HG03045 (cell line): ENCODE results near the gene DNAJA1.

Source experiments
- ATAC-seq: cut with Tn5 transposase; IDR thresholded peaks from one replicate; pipeline ENCODE4 v1.9.1; 2021; ENCODE audit warnings: mild to moderate bottlenecking, moderate library complexity; ENCODE audit not compliant: unreplicated experiment

Gene DNAJA1

DNA sequence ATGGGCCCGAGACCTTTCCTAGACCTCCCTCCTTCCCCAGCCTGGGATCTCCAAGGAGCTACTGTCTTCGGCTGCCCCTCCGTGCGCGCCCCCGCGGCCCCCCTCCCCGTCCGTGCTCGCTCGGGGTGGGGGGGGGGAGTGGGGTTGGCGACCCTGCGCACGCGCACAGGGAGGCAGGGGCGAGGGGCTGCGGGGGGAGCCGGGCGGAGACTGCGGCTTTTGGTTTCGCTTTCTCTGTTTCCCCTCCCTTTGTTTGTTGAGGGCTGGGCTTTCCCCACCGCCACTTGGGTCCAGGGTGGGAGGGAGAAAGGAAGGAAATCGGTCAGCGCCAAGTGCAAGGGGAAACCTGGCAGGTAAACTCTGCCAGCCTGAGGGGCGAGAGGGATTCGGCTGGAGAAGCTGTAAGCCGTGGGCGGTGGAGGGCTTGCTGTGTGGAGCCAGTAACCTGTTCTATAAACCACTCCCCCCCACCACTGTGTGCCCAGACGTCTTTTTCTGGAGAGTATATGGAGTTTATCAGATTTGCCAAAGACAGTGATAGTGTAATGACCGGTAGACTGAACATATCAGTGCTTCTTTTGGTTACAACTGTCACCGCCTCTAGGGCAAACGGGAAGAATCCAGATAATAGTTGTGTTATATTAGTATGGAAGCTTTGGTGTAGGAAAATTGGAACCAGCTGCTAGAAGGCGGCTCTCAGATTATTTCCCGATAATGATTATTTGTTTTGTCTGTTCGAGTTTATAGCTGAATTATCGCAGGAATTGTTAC, 684 bp downstream of the DNAJA1 start:
- ATAC-seq: peak; percentile 51

DNA sequence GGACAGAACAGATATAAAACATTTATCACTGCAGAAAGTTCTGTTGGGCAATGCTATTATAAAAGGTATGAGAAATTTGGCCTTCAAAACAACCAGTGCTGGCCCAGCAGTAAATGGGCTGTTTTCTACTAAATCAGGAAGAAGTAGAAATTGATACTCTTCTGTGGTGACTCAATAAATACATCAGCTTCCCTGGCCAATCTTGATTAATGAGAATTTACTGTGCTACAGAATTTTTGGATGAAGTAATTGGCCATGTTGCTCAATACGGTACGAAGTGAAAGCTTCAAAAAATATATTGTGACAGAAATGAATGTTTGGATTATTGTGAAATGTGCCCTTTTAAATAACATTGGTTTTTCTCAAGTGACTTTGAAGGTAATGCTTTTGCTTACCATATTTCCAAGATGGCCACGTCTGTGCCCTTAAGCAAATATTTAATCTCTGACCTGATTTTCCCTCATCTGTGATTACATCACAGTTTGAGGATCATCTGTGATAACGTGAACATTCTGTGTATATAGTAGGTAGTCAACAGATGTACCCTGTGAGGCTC, 4.2 kb downstream of the DNAJA1 start:
- ATAC-seq: no peak

DNA sequence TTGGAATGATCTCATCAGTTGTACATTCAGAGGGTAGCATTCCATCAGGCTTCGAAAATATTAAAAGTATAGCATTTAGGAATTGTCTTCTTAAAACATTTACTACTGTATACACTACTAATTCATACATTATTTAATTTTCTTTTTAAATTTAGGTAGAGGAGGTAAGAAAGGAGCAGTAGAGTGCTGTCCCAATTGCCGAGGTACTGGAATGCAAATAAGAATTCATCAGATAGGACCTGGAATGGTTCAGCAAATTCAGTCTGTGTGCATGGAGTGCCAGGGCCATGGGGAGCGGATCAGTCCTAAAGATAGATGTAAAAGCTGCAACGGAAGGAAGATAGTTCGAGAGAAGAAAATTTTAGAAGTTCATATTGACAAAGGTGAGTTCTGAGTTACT, 5.2 kb downstream of the DNAJA1 start:
- no peak for ATAC-seq

DNA sequence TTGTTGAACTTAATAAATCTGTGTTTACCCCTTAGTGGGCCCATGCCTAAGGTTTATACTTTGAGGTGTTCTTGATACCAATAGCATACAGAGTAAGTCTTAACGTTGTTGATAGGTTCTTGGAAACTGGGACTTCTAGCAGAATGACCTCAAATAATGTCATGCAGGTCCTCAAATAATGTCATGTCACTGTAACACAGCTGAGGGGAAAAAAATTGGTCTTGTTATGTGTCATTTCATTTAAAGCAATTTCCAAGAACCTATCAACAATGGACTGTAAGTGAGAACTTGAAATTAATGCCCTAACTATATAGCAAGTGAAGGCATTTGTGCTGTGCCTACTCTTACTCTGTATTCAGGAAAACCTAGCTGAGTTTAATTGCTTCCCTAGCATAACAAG, 7.2 kb downstream of the DNAJA1 start:
- ATAC-seq: no peak

DNA sequence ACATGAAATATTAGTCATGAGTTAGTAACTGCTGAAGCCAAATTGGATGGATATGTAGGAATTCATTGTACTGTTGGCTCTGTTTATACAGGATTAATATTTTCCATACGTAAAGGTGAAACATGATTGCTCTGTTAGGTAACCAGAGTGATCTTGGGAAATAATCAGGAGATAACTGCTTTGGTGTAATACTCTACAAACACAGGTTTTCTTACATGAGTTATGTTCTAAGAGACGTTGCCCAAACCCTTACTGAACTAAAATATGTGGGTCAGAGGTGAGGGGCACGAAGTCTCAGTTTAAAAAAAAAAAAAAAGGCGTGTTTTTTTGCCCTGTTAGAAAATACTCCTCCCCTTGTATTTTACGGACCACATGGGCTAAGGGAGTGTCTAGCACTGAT, 7.8 kb downstream of the DNAJA1 start:
- ATAC-seq: no peak

DNA sequence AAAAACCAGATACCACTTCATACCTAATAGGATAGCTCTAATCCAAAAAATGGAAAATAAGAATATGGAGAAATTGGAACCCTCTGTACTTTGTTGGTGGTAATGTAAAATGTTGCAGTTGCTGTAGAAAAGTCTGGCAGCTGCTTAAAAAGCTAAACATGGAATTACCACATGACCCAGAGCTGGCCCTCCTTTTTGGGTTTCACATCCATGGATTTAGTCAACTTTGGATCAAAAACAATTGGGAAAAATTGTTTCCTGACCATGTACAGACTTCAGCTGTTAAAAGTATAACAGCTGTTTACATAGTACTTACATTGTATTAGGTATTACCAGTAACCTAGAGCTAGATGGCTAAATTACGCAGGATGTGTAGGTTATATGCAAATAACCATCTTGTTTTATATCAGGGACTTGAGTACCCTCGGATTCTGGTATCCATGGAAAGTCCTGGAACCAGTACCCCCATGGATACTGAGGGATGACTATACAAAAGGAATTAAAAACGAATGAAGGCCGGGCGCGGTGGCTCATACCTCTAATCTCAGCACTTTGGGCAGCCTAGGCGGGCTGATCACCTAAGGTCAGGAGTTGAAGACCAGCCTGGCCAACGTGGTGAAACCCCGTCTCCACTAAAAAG, 15.8 kb downstream of the DNAJA1 start:
- no peak for ATAC-seq

DNA sequence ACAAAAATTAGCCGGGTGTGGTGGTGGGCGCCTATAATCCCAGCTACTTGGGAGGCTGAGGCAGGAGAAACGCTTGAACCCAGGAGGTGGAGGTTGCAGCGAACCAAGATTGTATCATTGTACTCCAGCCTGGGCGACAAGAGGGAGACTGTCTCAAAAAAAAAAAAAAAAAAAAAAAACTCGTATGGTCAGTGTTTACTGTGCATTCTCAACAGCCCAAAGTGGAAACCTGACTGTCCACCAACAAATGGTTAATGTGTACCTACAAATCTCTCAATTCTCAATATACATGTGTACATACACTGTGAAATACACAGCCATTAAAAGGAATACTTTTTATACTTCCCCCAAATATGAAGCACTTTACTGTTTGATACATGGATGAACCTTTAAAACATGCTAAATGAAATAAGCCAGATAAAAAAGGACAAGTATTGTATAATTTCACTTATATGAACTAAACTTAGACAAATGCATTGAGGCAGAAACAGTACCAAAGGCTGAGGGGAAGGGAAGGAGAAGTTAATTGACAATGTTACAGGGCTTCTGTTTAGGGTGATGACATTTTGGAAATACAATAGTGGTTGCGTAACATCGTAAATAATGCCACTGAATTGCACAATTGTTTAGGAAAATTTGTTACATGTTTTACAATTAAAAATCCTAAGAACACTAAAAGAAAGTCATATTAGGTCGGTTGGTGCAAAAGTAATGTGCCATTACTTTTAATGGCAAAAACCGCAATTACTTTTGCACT, 16.5 kb downstream of the DNAJA1 start:
- ATAC-seq: no peak

DNA sequence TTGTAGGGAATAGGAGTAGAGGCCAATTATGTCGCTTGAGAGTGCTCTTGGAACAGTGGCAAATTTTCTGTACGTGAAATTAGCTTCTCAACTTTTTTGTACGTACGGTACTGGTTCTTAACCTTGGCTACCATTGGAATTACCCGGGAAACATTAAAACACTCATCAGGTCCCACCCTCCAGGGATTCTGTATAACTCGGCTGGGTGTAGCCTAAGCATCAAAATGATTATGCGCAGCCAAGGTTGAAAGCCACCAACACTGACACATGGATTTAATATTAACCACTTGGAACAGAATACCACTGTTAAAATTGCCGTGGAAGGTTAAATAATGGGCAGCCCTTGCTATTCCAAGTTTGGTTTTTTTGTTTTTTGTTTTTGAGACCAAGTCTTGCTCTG, 17.4 kb downstream of the DNAJA1 start:
- ATAC-seq: no peak

DNA sequence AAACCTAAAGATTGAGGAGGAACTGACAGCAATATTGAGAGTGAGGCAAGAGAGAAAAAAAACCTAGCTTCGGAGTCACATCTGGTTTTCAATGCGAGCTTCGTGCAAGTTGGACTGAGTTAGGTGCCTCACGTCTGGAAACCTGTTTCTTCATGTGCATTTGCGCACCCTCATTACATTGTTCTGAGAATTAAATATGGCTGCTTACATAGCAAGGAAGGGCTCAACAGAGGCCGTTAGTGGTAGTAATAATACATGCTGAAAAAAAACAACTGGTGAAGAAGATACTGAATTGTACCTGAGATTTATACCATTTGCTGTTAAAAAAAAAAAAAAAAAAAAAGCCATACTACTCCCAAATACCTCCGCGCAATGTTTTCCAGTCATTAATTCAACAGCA, 18.6 kb downstream of the DNAJA1 start:
- no peak for ATAC-seq

DNA sequence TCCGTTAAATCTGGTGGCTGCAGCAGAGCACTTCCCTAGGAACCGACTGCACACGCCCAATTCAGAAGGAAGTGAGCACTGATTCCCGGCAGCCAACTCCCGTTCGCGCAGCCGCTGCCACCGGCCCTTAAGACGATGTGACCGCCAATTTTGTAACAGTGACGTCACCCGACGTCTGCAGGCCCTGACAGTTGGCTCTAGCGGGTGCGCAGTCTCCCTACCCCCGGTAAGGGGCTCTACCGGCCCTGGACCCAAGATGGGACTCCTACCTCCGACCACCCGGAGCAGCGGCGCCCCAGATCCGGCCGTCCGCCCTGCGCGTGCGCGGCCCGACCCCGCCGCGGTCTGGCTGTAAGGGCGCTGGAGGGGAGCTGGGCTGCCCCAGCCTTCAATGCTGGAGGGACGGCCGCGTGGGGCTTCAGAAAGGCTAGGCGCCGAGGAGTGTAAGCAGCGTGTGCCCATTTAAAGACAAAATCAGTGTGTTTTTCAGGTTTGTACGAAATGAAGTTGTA, 19.1 kb downstream of the DNAJA1 start:
- peak; percentile 81 for ATAC-seq

DNA sequence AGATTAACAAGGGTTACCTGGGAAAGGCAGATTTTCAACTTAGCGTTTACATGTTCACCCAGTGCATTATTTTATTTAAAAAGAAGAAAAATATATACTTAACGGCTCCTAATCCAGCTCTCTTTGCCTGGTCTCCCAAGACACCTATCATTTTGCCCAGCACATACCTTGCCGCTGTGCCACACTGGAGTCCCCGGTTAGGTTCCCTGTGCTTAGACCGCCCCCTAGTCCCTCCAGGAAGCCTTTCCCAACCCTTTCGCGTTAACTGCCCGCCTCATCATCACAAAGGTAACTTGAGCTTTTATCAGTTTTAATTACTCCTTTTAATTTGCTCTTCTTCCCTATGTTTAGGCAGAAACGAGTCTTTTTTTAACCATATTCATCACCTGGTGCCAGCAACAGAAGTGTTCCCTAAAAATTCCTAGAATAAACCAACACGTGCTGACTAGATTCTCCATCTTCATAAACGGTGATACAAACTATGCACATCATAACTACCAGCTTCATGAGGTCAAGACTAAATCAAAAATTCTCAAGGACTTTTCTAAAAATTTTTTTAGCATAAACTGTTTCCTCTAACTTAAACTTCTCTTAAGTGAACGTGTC, 19.7 kb downstream of the DNAJA1 start:
- no peak for ATAC-seq

DNA sequence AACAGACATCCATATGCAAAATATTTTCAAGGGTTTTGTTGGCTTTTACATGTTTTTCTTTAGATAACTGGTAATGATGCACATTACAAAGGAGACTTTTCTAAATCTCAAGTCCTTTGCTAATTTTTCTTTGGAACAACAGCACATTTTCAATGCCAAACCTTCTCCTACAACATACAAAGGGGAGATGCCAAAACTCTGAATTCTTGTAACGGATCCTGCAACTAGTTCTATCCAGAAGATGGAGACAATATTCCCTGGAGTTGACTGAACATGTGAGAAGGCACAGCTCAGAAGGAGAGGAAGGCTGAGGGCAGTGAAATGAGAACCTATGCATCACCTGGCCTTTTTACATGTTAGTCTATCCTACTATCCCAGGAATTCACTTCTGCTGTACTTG, 21.0 kb downstream of the DNAJA1 start:
- no peak for ATAC-seq

DNA sequence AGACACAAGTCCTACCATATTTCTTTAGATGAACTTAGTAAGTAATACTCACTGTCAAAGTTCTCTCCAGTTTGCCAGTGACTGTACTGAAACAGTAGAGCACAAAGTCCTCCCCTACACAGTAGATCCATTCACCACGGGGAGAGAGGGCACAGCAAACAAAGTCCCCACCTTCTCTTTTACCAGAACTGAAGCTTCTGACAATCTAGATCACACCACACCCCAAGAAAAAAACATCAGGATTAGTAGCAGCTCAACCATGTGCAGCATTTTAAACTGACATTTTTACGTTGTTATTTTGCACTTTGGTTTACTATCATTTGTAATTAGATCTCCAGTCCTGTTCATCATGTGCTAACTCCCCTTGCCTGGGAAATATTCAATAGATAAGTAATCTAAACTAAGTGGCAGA, 23.0 kb downstream of the DNAJA1 start:
- ATAC-seq: no peak

DNA sequence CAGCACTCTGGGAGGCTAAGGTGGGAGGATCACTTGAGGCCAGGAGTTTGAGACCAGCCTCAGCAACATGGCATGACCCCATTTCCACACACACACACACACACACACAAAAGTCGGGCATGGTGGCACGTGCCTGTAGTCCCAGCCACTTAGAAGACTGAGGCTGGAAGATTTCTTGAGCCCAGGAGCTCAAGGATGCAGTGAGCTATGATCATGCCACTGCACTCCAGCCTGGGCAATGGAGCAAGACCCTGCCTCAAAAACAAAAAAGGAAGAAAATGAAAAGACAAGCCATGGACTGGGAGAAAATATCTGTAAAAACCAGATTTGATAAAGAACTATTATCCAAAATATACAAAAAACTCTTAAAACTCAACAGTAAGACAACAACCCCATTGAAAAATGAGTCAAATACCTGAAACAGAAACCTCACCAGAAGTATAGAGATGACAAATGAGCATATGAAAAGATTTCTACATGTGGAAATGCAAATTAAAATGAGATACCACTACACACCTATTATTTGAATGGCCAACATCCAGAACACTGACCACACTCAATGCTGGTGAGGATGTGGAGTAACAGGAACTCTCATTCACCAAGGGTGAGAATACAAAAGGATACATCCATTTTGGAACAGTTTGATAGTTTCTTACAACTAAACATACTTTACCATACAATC, 24.7 kb downstream of the DNAJA1 start:
- no peak for ATAC-seq

DNA sequence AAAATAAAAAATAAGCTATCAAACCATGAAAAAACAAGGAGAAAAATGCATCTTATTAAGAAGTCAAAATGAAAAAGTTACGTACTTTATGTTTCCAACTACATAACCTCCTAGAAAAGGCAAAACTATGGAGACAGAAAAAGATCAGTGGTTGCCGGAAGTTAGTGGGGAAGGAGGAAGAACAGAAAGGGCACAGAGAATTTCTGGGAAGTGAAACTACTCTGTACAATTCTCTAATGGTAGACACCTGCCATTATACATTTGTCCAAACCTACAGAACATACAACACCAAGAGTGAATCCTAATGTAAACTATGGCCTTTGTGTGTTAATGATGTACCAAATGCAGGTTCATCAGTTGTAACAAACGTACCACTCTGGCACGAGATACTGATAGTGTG, 26.1 kb downstream of the DNAJA1 start:
- ATAC-seq: no peak

DNA sequence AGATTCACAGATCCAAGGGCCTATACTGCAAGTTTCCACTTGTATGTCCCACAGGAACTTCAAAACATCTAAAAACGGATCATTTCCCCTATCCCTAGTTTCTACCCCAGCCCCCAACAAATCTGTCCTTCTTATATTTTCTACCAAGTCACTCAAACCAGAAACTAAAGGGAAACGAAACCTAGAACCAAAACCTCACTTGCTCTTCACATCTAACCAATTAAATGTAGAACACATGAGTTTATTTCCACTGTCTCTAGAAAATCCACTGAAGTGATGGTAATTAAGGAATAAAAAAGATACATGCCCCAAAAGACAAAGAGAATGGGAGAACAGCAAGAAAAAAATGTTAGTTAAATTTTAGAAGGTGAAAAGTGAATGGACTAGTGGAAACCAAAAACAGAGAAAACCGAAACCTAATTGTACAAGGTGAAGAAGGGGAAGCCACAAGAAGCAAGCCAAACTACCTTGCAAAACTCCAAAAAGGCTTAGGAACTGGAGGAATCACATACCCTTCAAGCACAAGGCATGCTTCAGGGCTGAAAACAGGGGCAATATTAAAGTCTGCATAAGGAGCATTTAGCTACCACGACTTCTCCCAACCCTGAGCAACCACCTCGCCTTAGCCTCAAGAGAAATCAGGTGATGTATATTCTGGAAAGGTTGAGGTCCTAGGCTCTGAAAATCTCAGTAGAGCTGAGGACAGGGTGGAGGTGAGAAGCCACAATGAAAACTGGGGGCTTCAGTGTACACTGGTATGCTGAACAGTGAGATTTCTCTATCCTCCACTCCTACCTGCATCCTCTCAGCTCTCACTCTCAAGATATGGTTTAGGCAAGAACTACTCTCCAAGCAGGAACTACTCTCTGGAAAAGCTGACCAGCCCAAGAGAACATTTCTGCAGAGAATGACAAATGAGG, 40.3 kb downstream of the DNAJA1 start:
- peak; percentile 62 for ATAC-seq

DNA sequence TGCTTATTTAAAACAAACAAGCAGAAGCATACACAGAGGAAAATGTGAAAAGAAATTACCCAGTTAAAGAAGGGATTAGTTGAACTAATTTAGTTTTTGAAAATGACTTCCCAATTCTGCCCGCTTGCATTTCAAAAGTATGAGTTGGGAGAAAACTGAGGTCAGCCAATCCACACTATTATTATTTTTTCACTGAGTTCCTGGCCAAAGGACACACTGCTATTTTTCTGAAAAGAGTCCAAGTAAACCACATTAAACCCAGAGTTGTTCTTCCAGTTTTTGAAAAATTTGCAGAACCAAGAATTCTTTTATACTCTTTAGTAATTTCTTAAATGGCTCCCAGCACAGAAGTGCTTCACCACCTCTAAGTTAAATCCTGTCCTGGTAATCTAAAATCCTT, 43.9 kb downstream of the DNAJA1 start:
- ATAC-seq: no peak

DNA sequence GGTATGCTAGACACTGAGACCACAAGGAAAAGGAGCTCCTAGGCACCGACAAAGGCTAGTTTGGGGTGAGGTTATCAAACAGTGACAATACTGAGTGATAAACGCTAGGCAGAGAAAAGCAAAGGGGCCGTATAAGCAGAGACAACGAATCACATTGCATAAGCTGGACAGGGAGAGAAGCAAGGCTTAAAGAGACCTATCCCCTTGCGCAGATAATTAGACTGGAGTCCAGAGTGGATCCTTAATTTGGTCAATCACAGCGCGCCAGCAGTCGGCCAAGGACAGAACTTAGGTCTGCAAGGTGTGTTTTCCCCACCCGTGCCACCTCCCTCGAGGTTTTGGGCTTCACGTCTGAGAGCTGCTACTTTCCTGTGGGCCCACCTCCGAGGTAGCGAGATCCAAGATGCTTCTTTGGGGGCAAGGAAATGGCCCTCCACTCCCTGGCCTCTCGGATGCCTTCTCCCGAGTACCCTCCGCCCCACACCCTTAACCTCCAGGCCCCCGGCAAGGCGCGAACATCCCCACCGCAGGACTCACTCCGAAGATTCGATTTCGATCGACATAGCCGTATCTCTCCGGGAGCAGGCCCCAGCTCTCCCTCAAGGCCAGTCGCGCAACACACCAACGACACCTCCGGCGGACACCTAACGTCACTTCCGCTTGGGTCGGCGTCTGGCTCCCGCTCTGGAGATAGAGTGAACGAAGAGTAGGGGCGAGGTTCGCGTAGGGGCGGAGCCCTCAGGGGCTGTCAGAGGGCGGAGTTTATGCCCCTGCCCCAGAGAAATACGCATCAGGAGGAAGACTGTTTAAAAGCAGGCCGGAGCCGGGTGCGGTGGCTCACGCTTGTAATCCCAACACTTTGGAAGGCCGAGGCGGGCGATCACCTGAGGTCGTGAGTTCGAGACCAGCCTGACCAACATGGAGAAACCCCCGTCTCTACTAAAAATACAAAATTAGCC, 51.3 kb downstream of the DNAJA1 start, which contains the start of gene SMU1:
Gene SMU1, minus strand, starts transcription at position 629 of the 959 bp plus-strand sequence. Its CDS starts 66 bp downstream, at position 563.
- ATAC-seq: peak; percentile 100
